Pancreas (tissue), 10 donors: ENCODE data around the gene CHRNB1. TPM values are rescaled to one million over a fixed set of nuclear protein-coding genes. Genes with fewer than 3 reads are reported as not detected.
A peak's percentile ranks its signal among the peaks of the same experiment; 100 is the strongest.

Source experiments
- ATAC-seq, 4 donors: fragments of 200-7000 bp; cut with Tn5 transposase; one replicate each; pipeline versions ENCODE4 v1.8.0 to v1.9.1; 2020; ENCODE audit warnings: mild to moderate bottlenecking in 4 of 4, moderate library complexity in 4 of 4
- DNase-seq, 6 donors: peaks; one replicate each; pipeline ENCODE4 v3.0.0-alpha.2; 2020
- FAIRE-seq: peaks from 2 replicates; lab custom pipeline; 2012; peaks lifted over from hg19 to GRCh38; lab: Jason Lieb, UNC
- H3K27ac ChIP-seq, 4 donors: fragments of 200-600 bp; sonication (generic); 1 replicate in 3 of 4; 2 replicates in 1 of 4; pipeline versions ENCODE4 v1.5.0 to v1.8.0; 2020
- H3K27me3 ChIP-seq, 4 donors: fragments of 200-600 bp; one replicate each; pipeline ENCODE4 v1.8.0; 2021
- H3K36me3 ChIP-seq, 3 donors: fragments of 200-600 bp; sonication (generic) in 1 of 3; one replicate each; pipeline versions ENCODE4 v1.5.0 to v1.8.0; 2020 to 2021
- H3K4me1 ChIP-seq, 3 donors: fragments of 200-600 bp; one replicate each; pipeline ENCODE4 v1.8.0; 2021
- H3K4me3 ChIP-seq, 4 donors: fragments of 200-600 bp; sonication (generic) in 2 of 4; one replicate each; pipeline versions ENCODE4 v1.5.0 to v1.8.0; 2020 to 2021
- H3K9me3 ChIP-seq, 4 donors: fragments of 200-600 bp; one replicate each; pipeline ENCODE4 v1.8.0; 2021
- WGBS, 2 donors: extraction: QIAGEN DNeasy Blood & Tissue Kit; methylation state at CpG; one replicate each; pipeline ENCODE4 v1.1.7; 2013; 5-methylcytosine and 5-hydroxymethylcytosine counted together
- intact Hi-C, 3 donors: fragments of 100-400 bp; cut with DNase I; formaldehyde crosslinking; loops; one replicate each; pipeline versions ENCODE4 v1.11.1 to v1.14.2; 2022
- polyA plus RNA-seq, 2 donors: library from polyadenylated mRNA; stranded (reverse); fragments of 200-250 nt; gene quantifications; one replicate each; pipeline ENCODE4 v1.2.3, GENCODE V29; 2013
- total RNA-seq, 6 donors: library from RNA; stranded (reverse); fragmentation: NEBNext Ultra II Directional in 4 of 6; extraction: Animal tissue kit (Norgen Biotek cat#: 25700) in 4 of 6; gene quantifications; one replicate each; pipeline versions ENCODE4 v1.2.1 to v1.2.4, GENCODE V29; 2021 to 2023
- TF ChIP-seq, protein P1 (sequence below), 4 donors: fragments of 200-600 bp; sonication (generic) in 3 of 4; IDR thresholded peaks; one replicate each; pipeline versions ENCODE4 v1.5.0 to v1.8.0; 2021; ENCODE audit warnings: antibody characterized with exemption in 4 of 4
- donor health status: healthy with polysubstance abuse.
- donor health status: DM: no; HTN: no; CAD: no; lungs with moderate emphysema.
- donor health status: DM: no; HTN: no; CAD: no.
- donor health status: control.
- donor health status: control.
- donor health status: Bipolar disorder and iron deficiency.
- donor health status: DM: yes; HTN: yes; CAD: no.
- donor health status: DM: no; HTN: no; CAD: no.
- donor health status: DM: no; HTN: no; CAD: no.
- donor health status: DM: yes; HTN: yes; CAD: no.

Gene CHRNB1
- total and polyA plus RNA-seq, 8 donors, result 7.5 to 15.0 (median 9.7) TPM

DNA sequence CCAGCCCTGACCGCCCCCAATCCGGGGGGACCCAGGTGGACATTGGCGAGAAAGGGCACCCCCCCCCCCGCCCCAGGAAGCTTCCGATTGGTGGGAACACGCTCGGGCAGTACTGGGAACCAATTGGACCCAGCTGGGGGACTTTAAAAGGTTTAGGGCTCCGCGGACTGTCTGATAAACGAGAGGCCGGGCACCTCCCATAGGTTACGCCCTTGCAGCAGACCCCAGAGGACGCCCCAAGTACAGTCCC, 41.2 kb upstream of the CHRNB1 start:
- TF ChIP-seq, protein P1, sequence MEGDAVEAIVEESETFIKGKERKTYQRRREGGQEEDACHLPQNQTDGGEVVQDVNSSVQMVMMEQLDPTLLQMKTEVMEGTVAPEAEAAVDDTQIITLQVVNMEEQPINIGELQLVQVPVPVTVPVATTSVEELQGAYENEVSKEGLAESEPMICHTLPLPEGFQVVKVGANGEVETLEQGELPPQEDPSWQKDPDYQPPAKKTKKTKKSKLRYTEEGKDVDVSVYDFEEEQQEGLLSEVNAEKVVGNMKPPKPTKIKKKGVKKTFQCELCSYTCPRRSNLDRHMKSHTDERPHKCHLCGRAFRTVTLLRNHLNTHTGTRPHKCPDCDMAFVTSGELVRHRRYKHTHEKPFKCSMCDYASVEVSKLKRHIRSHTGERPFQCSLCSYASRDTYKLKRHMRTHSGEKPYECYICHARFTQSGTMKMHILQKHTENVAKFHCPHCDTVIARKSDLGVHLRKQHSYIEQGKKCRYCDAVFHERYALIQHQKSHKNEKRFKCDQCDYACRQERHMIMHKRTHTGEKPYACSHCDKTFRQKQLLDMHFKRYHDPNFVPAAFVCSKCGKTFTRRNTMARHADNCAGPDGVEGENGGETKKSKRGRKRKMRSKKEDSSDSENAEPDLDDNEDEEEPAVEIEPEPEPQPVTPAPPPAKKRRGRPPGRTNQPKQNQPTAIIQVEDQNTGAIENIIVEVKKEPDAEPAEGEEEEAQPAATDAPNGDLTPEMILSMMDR (IDR thresholded peaks at IDR 0.05), result no peak

DNA sequence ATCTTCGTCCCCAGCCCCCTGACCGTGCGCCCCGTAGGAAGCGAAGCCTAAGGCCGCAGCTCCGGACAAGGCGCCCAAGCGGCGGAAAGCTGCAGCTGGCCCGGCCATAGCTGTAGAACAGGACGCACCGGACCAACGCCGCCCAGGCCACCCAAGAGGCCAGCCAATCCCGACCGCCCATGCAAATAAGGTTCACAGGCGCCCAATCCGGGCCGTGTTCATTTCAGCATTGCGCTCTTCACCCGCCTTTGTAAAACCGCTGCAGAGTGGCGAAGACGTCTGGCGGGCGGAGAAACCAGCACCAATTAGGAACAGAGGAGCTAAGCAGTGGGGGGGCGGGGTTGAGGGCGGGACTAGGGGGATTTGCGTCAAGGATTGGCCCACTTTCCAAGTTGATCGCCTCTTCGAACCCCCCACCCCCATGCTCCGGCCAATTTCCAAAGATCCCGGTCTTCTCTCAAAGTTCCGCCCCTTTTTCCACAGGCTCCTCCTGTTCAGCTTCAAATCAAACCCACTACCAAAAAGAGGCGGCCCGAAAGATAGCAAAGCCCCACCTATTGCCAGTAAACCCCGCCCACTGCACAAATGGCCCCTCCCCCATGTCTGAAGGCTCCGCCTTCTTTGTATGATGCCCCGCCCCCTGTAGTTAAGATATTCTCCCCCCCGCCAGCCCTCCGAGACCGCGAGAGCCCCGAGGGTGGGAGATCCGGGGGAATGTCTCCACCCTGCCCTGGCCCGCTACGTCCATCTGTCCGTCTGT, 40.7 kb upstream of the CHRNB1 start, which contains the start of gene TMEM256:
Gene TMEM256 (minus strand): TSS at position 121 of the 760 bp plus-strand sequence. CDS start 13 bp downstream, at position 108.
- ATAC-seq, result peak; percentile 90 to 95 (median 92)
- no peaks in the 10 kb centered on the region for H3K9me3 ChIP-seq
- peaks cover 2 to 10% (median 8%) of the 10 kb centered on the region in 3 donors for H3K4me1 ChIP-seq
- 0 to 1% methylated on average over 46 to 49 of the region's 49 CpGs for WGBS, 2 donors
- no peaks in the 10 kb centered on the region for H3K36me3 ChIP-seq
- TF ChIP-seq, protein P1 (IDR thresholded peaks at IDR 0.05), result no peak
- H3K27ac ChIP-seq, result peak within 1 kb of the TSS; percentile 70 to 88 (median 85)
- intact Hi-C loops, result no loop called here
- peak; percentile 94 to 99 (median 98) for DNase-seq
- H3K27me3 ChIP-seq, result no peaks in the 10 kb centered on the region
- FAIRE-seq, result peak; percentile 96
- H3K4me3 ChIP-seq, result peak within 1 kb of the TSS; percentile 45 to 69 (median 58)

More for the DNA sequence above, 41.2 kb upstream of the CHRNB1 start:
- peak overlapping the region; percentile 70 to 88 (median 85) for H3K27ac ChIP-seq
- DNase-seq (no peak), ATAC-seq (peak; percentile 38 to 56 (median 51)), FAIRE-seq (no peak)
- no peaks in the 10 kb centered on the region for H3K36me3 ChIP-seq
- intact Hi-C loops, result no loop called here
- H3K4me3 ChIP-seq, result peak overlapping the region; percentile 39 to 69 (median 58)
- no peaks in the 10 kb centered on the region for H3K27me3 ChIP-seq
- no peaks in the 10 kb centered on the region for H3K9me3 ChIP-seq
- WGBS, 2 donors, result 0 to 1% methylated on average over 10 to 13 of the region's 13 CpGs
- peaks cover 2 to 10% (median 8%) of the 10 kb centered on the region in 3 donors for H3K4me1 ChIP-seq

DNA sequence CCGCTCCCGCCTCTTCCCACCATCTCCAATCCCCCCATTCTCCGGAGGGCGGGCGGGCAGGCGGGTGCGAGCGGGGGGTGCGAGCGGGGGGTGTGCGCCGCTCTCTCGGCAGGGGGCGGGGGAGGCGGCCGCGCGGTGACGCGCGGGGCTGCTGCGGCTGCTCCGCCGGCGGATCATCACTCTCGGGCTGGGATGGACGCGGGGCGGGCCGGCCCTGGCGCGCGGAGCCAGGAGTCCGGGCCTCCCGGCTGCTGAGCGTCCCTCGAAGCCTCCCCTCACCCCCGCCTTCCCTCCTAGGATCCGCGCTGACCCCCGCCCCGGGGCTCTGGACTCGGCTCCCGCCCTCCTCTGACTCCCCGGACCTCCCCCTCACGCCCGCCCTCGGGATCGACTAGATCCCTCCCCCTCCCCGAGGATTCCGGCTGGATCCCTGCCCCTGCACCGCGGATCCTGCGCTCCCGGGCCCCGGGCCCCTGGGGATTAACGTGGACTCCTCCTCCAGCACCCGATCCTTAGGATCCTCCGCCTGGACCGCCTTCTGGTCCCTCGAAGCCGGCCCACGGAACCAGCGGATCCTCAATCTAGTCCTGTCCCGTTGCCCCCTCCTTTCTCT, 40.0 kb upstream of the CHRNB1 start:
- intact Hi-C loops, result no loop called here
- ATAC-seq (peak; percentile 32 to 60 (median 44)), FAIRE-seq (no peak), DNase-seq (peak; percentile 55 to 89 (median 72))
- H3K27me3 ChIP-seq, result no peaks in the 10 kb centered on the region
- 0 to 2% methylated on average over 42 to 63 of the region's 65 CpGs for WGBS, 2 donors
- H3K27ac ChIP-seq, result peak overlapping the region in 2 of 4 donors; percentile 50 to 87
- H3K4me3 ChIP-seq, result peak overlapping the region; percentile 45 to 65 (median 54)
- no peaks in the 10 kb centered on the region for H3K36me3 ChIP-seq
- TF ChIP-seq, protein P1 (IDR thresholded peaks at IDR 0.05), result no peak
- H3K4me1 ChIP-seq, result peaks cover 2 to 10% (median 8%) of the 10 kb centered on the region in 3 donors
- no peaks in the 10 kb centered on the region for H3K9me3 ChIP-seq

DNA sequence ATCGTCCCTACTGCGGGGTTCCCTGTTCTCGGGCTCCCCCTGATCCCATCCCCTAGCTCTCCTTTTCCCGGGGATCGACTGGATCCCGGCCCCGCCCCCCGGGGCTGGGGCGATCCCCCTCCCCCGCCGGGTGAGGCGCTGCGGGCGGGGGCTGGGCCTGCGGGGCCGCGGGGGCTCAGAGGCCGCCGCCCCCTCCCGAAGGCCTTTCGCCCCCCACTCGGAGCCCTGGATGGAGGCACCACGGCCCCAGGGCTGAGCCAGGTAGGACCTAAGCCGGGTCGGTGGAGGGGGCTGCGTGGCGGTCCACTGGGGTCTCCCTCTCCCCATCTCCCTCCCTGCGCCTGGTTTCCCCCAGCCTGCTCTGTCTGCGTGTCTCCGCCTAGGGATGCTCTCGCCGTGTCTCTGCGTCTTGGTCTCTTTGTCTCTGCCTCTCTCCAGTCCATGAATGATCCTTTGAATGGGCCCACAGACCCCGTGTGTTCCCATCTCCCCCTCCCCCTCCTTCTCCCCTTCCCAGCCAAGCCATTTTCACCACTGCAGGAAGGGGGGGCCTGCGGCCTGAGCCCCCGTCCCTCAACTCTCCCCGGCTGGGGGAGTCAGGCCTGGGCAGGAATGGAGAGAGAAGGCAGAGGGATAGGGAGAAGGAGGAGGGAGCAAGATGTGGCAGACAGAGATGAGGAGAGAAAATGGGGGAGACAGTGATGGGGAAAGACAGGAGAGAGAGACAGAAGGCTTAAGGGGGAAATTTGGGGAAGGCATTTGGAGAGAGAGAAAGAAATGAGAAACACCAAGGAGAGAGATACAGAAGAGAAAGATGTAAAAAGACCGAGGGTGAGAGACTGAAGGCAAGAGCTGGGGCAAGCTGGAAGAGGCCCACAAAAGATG, 39.3 kb upstream of the CHRNB1 start:
- Histone ChIP-seq H3K27ac (peak overlapping the region in 1 of 4 donors; percentile 50), H3K9me3 (no peaks in the 10 kb centered on the region), H3K27me3 (no peaks in the 10 kb centered on the region), H3K4me1 (peaks cover 2 to 10% (median 8%) of the 10 kb centered on the region in 3 donors), H3K4me3 (peak overlapping the region; percentile 45 to 65 (median 54)), H3K36me3 (no peaks in the 10 kb centered on the region)
- TF ChIP-seq, protein P1 (IDR thresholded peaks at IDR 0.05), result no peak
- intact Hi-C loops, result no loop called here
- FAIRE-seq (no peak), DNase-seq (peak in 1 of 6 donors; percentile 62), ATAC-seq (no peak)
- 27 to 31% methylated on average over 31 to 38 of the region's 38 CpGs for WGBS, 2 donors
